ENCODE results near the gene PDE3B. TPM values are rescaled to one million over a fixed set of nuclear protein-coding genes. Genes with fewer than 3 reads are reported as not detected.
"Not testable (repeated sequence)": the region's sequence is repeated elsewhere in the genome, so short reads cannot be mapped to it uniquely, and the experiment has no call there.

The PDE3B gene
- total RNA-seq, 1 donor from 2014 or later = 3.1 TPM

GRCh38 chr11:14623036-14623435 is 20.6 kb upstream of the PDE3B start:
- no peaks in the 10 kb centered on the region for H3K36me3 ChIP-seq (ENCODE audit: control insufficient read depth, insufficient read depth, low read length)
- no peak for TF ChIP-seq CTCF (IDR thresholded peaks at IDR 0.05; ENCODE audit: insufficient read depth, low read length, poor library complexity, severe bottlenecking)
- DNase-seq (ENCODE audit: low read depth) = no peak
- H3K4me3 ChIP-seq (ENCODE audit: low read depth, low read length) = no peak overlapping the region
- no peaks in the 10 kb centered on the region for H3K27me3 ChIP-seq (ENCODE audit: control insufficient read depth, insufficient read depth, low read length)

- no peak for DNase-seq (ENCODE audit: low read depth)
- no peaks in the 10 kb centered on the region for H3K27me3 ChIP-seq (ENCODE audit: control insufficient read depth, insufficient read depth, low read length)
- no peak overlapping the region for H3K4me3 ChIP-seq (ENCODE audit: low read depth, low read length)
- no peak for TF ChIP-seq CTCF (IDR thresholded peaks at IDR 0.05; ENCODE audit: insufficient read depth, low read length, poor library complexity, severe bottlenecking)
- H3K36me3 ChIP-seq (ENCODE audit: control insufficient read depth, insufficient read depth, low read length) = no peaks in the 10 kb centered on the region
These were observed 17.9 kb upstream of the PDE3B start for GRCh38 chr11:14625586-14626205.

- Histone ChIP-seq H3K27me3 (ENCODE audit: control insufficient read depth, insufficient read depth, low read length) (no peaks in the 10 kb centered on the region), H3K36me3 (ENCODE audit: control insufficient read depth, insufficient read depth, low read length) (no peaks in the 10 kb centered on the region), H3K4me3 (ENCODE audit: low read depth, low read length) (no peak overlapping the region)
- TF ChIP-seq CTCF (IDR thresholded peaks at IDR 0.05; ENCODE audit: insufficient read depth, low read length, poor library complexity, severe bottlenecking) = no peak
- no peak for DNase-seq (ENCODE audit: low read depth)
These were observed 17.0 kb upstream of the PDE3B start for GRCh38 chr11:14626650-14627049.

- H3K4me3 ChIP-seq (ENCODE audit: low read depth, low read length); H3K27me3 ChIP-seq (ENCODE audit: control insufficient read depth, insufficient read depth, low read length); H3K36me3 ChIP-seq (ENCODE audit: control insufficient read depth, insufficient read depth, low read length); DNase-seq (ENCODE audit: low read depth): not testable (repeated sequence)
These were observed 9.9 kb upstream of the PDE3B start for GRCh38 chr11:14633506-14634224.

DNA sequence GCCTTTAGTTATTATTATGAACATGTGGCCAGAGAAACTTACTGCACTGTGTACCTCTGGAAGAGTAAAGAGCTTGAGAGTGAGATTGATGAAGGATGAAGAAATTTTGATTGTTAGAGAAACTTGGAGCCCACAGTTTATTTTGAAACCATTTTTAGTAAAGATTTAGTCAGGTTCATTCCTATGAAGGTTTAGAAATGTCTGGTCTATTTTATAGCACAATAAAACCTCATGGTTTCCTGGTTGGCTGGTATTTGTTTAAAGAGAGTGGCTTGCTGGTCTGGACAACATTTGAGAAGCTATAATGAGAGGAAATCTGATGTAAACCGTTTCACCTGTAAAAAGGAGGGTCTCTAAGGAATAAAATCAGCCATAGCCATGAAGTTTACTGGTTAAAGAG is 8.8 kb upstream of the PDE3B start:
- no peak for DNase-seq (ENCODE audit: low read depth)
- H3K4me3 ChIP-seq (ENCODE audit: low read depth, low read length) = no peak overlapping the region
- no peak for TF ChIP-seq CTCF (IDR thresholded peaks at IDR 0.05; ENCODE audit: insufficient read depth, low read length, poor library complexity, severe bottlenecking)
- H3K36me3 ChIP-seq (ENCODE audit: control insufficient read depth, insufficient read depth, low read length) = no peaks in the 10 kb centered on the region
- no peaks in the 10 kb centered on the region for H3K27me3 ChIP-seq (ENCODE audit: control insufficient read depth, insufficient read depth, low read length)

DNA sequence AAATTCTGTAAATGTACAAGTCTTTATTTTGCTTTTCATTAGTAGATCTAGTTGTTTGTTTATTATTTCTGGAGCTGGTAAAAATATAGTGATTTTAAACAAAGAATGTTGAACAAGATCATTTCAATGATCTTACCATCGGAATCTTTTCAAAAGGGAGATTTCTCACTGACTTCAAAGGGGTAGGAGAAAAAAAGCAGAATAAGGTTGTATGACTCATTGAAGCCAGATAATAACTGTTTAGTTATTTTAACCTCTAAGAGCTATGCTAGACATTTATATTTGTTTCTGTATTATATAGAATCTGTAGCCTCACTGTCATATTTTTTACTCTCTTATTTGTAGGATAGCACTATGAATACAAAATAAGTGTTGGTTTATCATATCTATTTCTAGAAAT is 8.1 kb upstream of the PDE3B start:
- no peak for TF ChIP-seq CTCF (IDR thresholded peaks at IDR 0.05; ENCODE audit: insufficient read depth, low read length, poor library complexity, severe bottlenecking)
- H3K27me3 ChIP-seq (ENCODE audit: control insufficient read depth, insufficient read depth, low read length) = no peaks in the 10 kb centered on the region
- H3K36me3 ChIP-seq (ENCODE audit: control insufficient read depth, insufficient read depth, low read length) = no peaks in the 10 kb centered on the region
- H3K4me3 ChIP-seq (ENCODE audit: low read depth, low read length) = no peak overlapping the region
- DNase-seq (ENCODE audit: low read depth) = no peak
